ENCODE measurements around the gene SF3A1. TPM values are rescaled to one million over a fixed set of nuclear protein-coding genes. Genes with fewer than 3 reads are reported as not detected.

SF3A1 gene
- total and polyA plus RNA-seq, 2 of the 8 experiments (the other 6 are each of a cell fraction or from before 2014, with no cell fraction given), result 27.8 to 285 TPM

DNA sequence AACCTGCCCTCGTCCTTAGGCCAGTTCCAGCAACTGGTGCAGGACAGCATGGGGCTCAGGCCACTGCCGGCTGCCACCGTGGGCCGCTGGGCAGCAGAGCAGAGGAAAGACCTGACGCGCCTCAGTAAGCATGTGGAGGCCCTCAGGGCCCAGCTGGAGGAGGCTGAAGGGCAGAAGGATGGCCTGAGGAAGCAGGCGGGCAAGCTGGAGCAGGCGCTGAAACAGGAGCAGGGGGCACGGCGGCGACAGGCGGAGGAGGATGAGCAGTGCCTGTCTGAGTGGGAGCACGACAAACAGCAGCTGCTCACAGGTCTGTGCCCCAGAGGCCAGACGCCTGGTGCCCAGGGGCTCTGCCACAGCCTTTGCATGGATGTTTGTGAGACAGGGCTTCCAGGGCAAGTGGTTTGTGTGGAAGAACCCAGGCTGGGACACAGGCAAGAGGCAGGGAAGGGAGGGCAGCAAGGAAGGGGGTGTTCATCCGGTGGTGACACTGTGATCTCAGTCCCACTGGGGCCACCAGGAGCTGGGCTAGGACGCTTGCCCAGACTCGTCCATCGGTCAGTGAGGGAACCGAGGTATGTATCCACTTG lies 14.0 kb upstream of the SF3A1 start:
- DNase-seq (ENCODE audit: low read depth in 1 of 2, low spot score in 2 of 2) (no peak), FAIRE-seq (no peak)
- no peak overlapping the region for H2BK12ac ChIP-seq (ENCODE audit: low read depth, low read length)
- peaks cover 3 to 7% of the 10 kb centered on the region in 2 experiments for H4K20me1 ChIP-seq (replicated peaks in 1 of 2; ENCODE audit: control insufficient read depth in 1 of 2, insufficient read depth in 2 of 2, low read length in 2 of 2)
- H2BK5ac ChIP-seq (ENCODE audit: low read depth, low read length), result no peak overlapping the region
- no peak overlapping the region for H2AK5ac ChIP-seq (ENCODE audit: low read depth, low read length)
- no peak overlapping the region for H3K4me2 ChIP-seq (ENCODE audit: insufficient read depth in 1 of 2, low read depth in 2 of 2, low read length in 2 of 2)
- no peak overlapping the region for H3K18ac ChIP-seq (ENCODE audit: extremely low read depth, low read length)
- H3K79me2 ChIP-seq (ENCODE audit: control insufficient read depth in 1 of 2, insufficient read depth in 2 of 2, low read length in 2 of 2), result no peaks in the 10 kb centered on the region
- H3K27me3 ChIP-seq (replicated peaks in 1 of 4; ENCODE audit: control insufficient read depth in 3 of 4, extremely low read depth in 1 of 4, insufficient read depth in 3 of 4, low read length in 3 of 4), result no peaks in the 10 kb centered on the region; a peak in 1 of 7 replicates
- ChIA-PET POLR2A (ENCODE audit: partially characterized antibody) (interaction anchor here (0.9 to 11.8 kb wide), 3 partner anchors 11 to 20 kb away, joined by 3 to 129 read pairs (median 7); partner anchors contain the start of genes CCDC157 and SF3A1), CTCF (ENCODE audit: partially characterized antibody) (interaction anchor here (1.0 to 6.3 kb wide), 2 partner anchors 27 to 82 kb away, joined by 3 to 26 read pairs; partner anchors contain the start of gene CASTOR1)
- no peak overlapping the region for H2AFZ ChIP-seq (ENCODE audit: low read length)
- H3K27ac ChIP-seq (ENCODE audit: low read depth, low read length), result no peak overlapping the region
- no peak overlapping the region for H3K14ac ChIP-seq (ENCODE audit: insufficient read length)
- 0 out of 7 replicates have a peak overlapping the region, but pooled peaks of 1 of the 4 experiments have one; percentile 22 for H3K9ac ChIP-seq (replicated peaks in 1 of 4; ENCODE audit: extremely low read depth in 1 of 4, low read depth in 3 of 4, low read length in 3 of 4)
- H4K8ac ChIP-seq (ENCODE audit: extremely low read depth, insufficient read depth, low read length), result peak overlapping the region; percentile 31
- H3K4ac ChIP-seq (replicated peaks; ENCODE audit: insufficient read length, low read depth, low read length), result no peak overlapping the region
- H3K4me3 ChIP-seq (ENCODE audit: extremely low read depth in 1 of 4, insufficient read depth in 2 of 4, low read depth in 3 of 4, low read length in 4 of 4), result no peak overlapping the region
- H2BK120ac ChIP-seq (replicated peaks; ENCODE audit: low read depth, low read length), result no peak overlapping the region
- H3K36me3 ChIP-seq (ENCODE audit: control insufficient read depth in 2 of 4, insufficient read depth in 4 of 4, low read length in 3 of 4), result peaks cover 0 to 5% (median 2%) of the 10 kb centered on the region in 4 experiments; a peak in 3 of 8 replicates
- peaks cover 0 to 2% (median 0%) of the 10 kb centered on the region in 4 experiments; a peak in 1 of 7 replicates for H3K4me1 ChIP-seq (replicated peaks in 1 of 4; ENCODE audit: control insufficient read depth in 3 of 4, insufficient read depth in 4 of 4, low read length in 3 of 4)
- H4K91ac ChIP-seq (replicated peaks; ENCODE audit: insufficient read length, low read length), result no peak overlapping the region
- no peak overlapping the region for H3K23ac ChIP-seq (ENCODE audit: insufficient read length)
- peak overlapping the region; percentile 81; the same call in 1 of the 2 replicates for H2BK15ac ChIP-seq (ENCODE audit: low read length)
- no peak overlapping the region for H4K5ac ChIP-seq (ENCODE audit: insufficient read length, low read depth, low read length)
- no peaks in the 10 kb centered on the region for H3K79me1 ChIP-seq (ENCODE audit: low read depth, low read length)
- no peak overlapping the region for H2BK20ac ChIP-seq (ENCODE audit: low read length)
- WGBS, 2 experiments (ENCODE audit: extremely low coverage in 1 of 2, insufficient coverage in 1 of 2, insufficient read length in 1 of 2, insufficient replicate concordance in 2 of 2, low coverage in 1 of 2, low lambda C conversion rate in 2 of 2, missing lambda C conversion rate in 1 of 2), result 84% methylated on average over 19 of the region's 19 CpGs; no CpG with 5 or more reads in 1 of the 2 experiments
- H3K23me2 ChIP-seq (ENCODE audit: low read depth, low read length), result no peaks in the 10 kb centered on the region
- H3K9me3 ChIP-seq (ENCODE audit: insufficient read depth in 2 of 2, low read depth in 1 of 2, low read length in 1 of 2), result no peaks in the 10 kb centered on the region
- no peak overlapping the region for H3K56ac ChIP-seq (replicated peaks; ENCODE audit: insufficient read length, low read depth, low read length)
